H54 (cell line): ENCODE results near the gene MAP2K6.

Source experiments
- DNase-seq: peaks from one replicate; pipeline ENCODE4 v3.0.0; 2011; ENCODE audit warnings: low spot score, mixed read lengths; ENCODE audit not compliant: insufficient read length
- FAIRE-seq: peaks from 3 replicates; lab custom pipeline; 2011; peaks lifted over from hg19 to GRCh38; lab: Jason Lieb, UNC
- POLR2A ChIP-seq: IDR thresholded peaks from 2 replicates; pipeline ENCODE4 v1.6.1; 2011; ENCODE audit warnings: low read depth, mild to moderate bottlenecking, low read length

MAP2K6 gene

GRCh38 chr17:69412251-69412671, 2.2 kb upstream of the MAP2K6 start:
- DNase-seq (no peak), FAIRE-seq (no peak)
- no peak for TF ChIP-seq POLR2A

GRCh38 chr17:69415431-69415830, 934 bp downstream of the MAP2K6 start:
- FAIRE-seq (no peak), DNase-seq (no peak)
- no peak for TF ChIP-seq POLR2A

GRCh38 chr17:69417545-69418483, 3.3 kb downstream of the MAP2K6 start:
- no peak for TF ChIP-seq POLR2A
- FAIRE-seq (no peak), DNase-seq (no peak)

- DNase-seq (no peak), FAIRE-seq (no peak)
- TF ChIP-seq POLR2A: no peak
Observed at GRCh38 chr17:69418535-69418934, 4.0 kb downstream of the MAP2K6 start.

- DNase-seq (no peak), FAIRE-seq (peak; percentile 38)
- no peak for TF ChIP-seq POLR2A
Observed at GRCh38 chr17:69423450-69423849, 9.0 kb downstream of the MAP2K6 start.

GRCh38 chr17:69424287-69425041, 10.0 kb downstream of the MAP2K6 start:
- FAIRE-seq: no peak
- TF ChIP-seq POLR2A: no peak
- no peak for DNase-seq

GRCh38 chr17:69425978-69426377, 11.5 kb downstream of the MAP2K6 start:
- DNase-seq (no peak), FAIRE-seq (no peak)
- TF ChIP-seq POLR2A: no peak

- DNase-seq (no peak), FAIRE-seq (no peak)
- TF ChIP-seq POLR2A: no peak
Observed at GRCh38 chr17:69427486-69428197, 13.1 kb downstream of the MAP2K6 start.

- TF ChIP-seq POLR2A: no peak
- DNase-seq: no peak
- FAIRE-seq: no peak
Observed at GRCh38 chr17:69428252-69428980, 13.9 kb downstream of the MAP2K6 start.

GRCh38 chr17:69430488-69430887, 16.0 kb downstream of the MAP2K6 start:
- no peak for DNase-seq
- no peak for TF ChIP-seq POLR2A
- FAIRE-seq: no peak

- TF ChIP-seq POLR2A: no peak
- FAIRE-seq (no peak), DNase-seq (no peak)
Observed at GRCh38 chr17:69431835-69432234, 17.3 kb downstream of the MAP2K6 start.

- FAIRE-seq (no peak), DNase-seq (no peak)
- no peak for TF ChIP-seq POLR2A
Observed at GRCh38 chr17:69433093-69433492, 18.6 kb downstream of the MAP2K6 start.

GRCh38 chr17:69434164-69434579, 19.7 kb downstream of the MAP2K6 start:
- DNase-seq (no peak), FAIRE-seq (no peak)
- TF ChIP-seq POLR2A: no peak
